ENCODE results near the gene TRAF4. TPM values are rescaled to one million over a fixed set of nuclear protein-coding genes. Genes with fewer than 3 reads are reported as not detected.

The TRAF4 gene
- total RNA-seq, 4 donors from 2014 or later, result 65.7 to 191 (median 126) TPM

DNA sequence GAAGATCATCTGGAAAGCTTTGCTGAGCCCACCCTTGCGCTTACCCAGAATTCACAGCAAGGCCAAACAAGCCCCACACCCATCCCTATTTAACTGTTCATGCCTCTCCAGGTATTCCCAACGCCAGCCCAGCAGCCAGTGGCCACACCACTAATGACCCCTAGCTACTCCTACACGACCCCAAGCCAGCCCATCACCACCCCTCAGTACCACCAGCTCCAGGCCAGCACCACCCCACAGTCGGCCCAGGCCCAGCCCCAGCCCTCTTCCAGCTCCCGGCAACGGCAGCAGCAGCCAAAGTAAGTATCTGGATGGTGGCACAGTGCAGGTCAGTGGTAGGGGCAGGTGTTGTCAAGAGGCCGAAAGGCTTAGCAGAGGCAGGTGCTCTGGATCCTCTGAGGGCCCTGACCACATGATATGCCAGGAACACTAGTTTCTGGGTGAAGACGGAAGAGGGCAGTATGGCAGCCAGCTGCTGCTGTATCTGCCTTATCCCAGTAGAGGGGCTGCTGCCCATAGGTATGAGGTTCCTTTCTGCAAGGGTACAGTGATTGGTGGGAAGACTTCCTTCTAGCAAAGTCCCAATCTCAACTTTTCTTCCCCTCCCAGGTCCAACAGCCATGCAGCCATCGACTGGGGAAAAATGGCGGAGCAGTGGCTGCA lies 42.9 kb upstream of the TRAF4 start:
- in situ Hi-C loops (cut with MboI; ENCODE audit: low pct_ligation_motif_present in 1 of 4, low pct_unique_long_range_greater_than_20kb in 1 of 4, low sequenced_read_pairs in 3 of 4) (no loop called here), intact Hi-C loops (cut with DNase I; ENCODE audit: low total_unique reads) (no loop called here)
- no peak overlapping the region for H3K4me3 ChIP-seq
- DNase-seq, result no peak
- H3K9me3 ChIP-seq, result no peaks in the 10 kb centered on the region
- no peaks in the 10 kb centered on the region for H3K27me3 ChIP-seq
- H3K27ac ChIP-seq, result no peak overlapping the region
- TF ChIP-seq POLR2AphosphoS5 (IDR thresholded peaks at IDR 0.05) (no peak), EP300 (IDR thresholded peaks at IDR 0.05; ENCODE audit: low read depth) (no peak), POLR2A (IDR thresholded peaks at IDR 0.05) (no peak)
- TF ChIP-seq, protein P1, sequence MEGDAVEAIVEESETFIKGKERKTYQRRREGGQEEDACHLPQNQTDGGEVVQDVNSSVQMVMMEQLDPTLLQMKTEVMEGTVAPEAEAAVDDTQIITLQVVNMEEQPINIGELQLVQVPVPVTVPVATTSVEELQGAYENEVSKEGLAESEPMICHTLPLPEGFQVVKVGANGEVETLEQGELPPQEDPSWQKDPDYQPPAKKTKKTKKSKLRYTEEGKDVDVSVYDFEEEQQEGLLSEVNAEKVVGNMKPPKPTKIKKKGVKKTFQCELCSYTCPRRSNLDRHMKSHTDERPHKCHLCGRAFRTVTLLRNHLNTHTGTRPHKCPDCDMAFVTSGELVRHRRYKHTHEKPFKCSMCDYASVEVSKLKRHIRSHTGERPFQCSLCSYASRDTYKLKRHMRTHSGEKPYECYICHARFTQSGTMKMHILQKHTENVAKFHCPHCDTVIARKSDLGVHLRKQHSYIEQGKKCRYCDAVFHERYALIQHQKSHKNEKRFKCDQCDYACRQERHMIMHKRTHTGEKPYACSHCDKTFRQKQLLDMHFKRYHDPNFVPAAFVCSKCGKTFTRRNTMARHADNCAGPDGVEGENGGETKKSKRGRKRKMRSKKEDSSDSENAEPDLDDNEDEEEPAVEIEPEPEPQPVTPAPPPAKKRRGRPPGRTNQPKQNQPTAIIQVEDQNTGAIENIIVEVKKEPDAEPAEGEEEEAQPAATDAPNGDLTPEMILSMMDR (IDR thresholded peaks at IDR 0.05), result no peak
- WGBS, 2 donors (ENCODE audit: low coverage in 1 of 2), result 95% methylated on average over 10 of the region's 10 CpGs; no CpG with 5 or more reads in 1 of the 2 donors
- H3K36me3 ChIP-seq, result peaks cover 0 to 59% (median 15%) of the 10 kb centered on the region in 4 donors
- peaks cover 8 to 20% (median 13%) of the 10 kb centered on the region in 4 donors for H3K4me1 ChIP-seq

DNA sequence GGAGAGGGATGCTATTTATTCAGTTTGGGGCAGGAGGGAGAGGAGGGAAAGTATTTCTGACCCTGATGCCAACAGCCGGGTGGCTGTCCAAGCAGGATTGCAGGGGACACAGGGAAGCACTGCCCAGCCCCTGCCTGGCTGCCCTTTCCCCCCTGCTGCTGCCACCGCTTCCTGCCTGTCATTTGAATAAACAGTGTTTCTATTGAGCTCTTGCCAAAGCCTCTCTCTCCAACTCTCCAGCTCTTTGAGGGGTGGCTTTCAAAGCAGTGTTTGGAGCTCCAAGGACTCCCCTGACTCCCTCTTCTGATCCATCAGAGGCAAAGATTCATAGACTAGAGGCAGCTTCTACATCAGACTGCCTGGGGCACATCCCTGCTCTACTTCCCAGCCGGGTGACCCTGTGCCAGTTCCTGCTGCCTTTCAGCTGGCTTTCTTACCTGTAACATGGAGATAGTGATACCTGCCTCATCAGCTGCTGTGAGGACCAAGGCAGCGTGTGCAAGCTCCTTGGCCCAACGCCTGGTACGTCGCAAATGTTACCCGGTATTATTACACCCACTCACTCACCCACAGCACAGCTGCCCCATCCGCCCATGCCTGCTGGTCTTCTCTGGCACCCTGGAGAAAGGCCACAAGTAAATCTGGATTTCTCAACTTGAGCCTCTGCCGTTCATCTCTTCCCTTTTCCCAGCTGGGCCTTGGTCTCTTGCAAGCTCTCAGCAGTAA lies 41.6 kb upstream of the TRAF4 start:
- 77 to 100% methylated on average over 1 to 10 of the region's 10 CpGs for WGBS, 2 donors (ENCODE audit: low coverage in 1 of 2)
- H3K4me3 ChIP-seq, result no peak overlapping the region
- intact Hi-C loops (cut with DNase I; ENCODE audit: low total_unique reads) (no loop called here), in situ Hi-C loops (cut with MboI; ENCODE audit: low pct_ligation_motif_present in 1 of 4, low pct_unique_long_range_greater_than_20kb in 1 of 4, low sequenced_read_pairs in 3 of 4) (no loop called here)
- H3K27me3 ChIP-seq, result no peaks in the 10 kb centered on the region
- no peak for DNase-seq
- H3K9me3 ChIP-seq, result no peaks in the 10 kb centered on the region
- H3K4me1 ChIP-seq, result peaks cover 8 to 16% (median 13%) of the 10 kb centered on the region in 4 donors
- TF ChIP-seq, protein P1 (IDR thresholded peaks at IDR 0.05), result no peak
- TF ChIP-seq EP300 (IDR thresholded peaks at IDR 0.05; ENCODE audit: low read depth) (no peak), POLR2AphosphoS5 (IDR thresholded peaks at IDR 0.05) (no peak)
- peaks cover 0 to 54% (median 10%) of the 10 kb centered on the region in 4 donors for H3K36me3 ChIP-seq
- H3K27ac ChIP-seq, result no peak overlapping the region

DNA sequence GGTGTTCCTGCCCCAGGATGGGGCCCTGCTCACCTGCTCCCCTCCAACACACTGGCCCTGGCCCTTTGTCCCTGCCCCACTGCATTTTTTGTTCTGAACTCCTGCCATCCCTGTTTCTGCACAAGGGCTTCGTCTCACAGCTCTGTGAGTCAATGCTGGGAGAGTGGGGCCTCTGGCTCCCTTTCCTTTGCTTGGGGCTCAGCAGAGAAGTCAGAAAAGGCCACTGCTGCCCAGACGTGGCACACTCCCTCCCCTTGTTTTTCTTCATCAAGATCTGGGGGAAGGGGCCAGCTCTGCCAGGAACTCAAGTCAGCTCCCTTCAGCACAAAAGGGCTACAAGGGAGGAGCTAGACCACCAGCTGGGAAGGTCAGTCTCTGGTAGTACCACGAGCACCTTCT lies 41.1 kb upstream of the TRAF4 start:
- Histone ChIP-seq H3K4me3 (no peak overlapping the region), H3K9me3 (no peaks in the 10 kb centered on the region), H3K4me1 (peaks cover 4 to 11% (median 10%) of the 10 kb centered on the region in 4 donors), H3K27me3 (no peaks in the 10 kb centered on the region), H3K36me3 (peaks cover 0 to 54% (median 8%) of the 10 kb centered on the region in 4 donors), H3K27ac (no peak overlapping the region)
- DNase-seq, result no peak
- intact Hi-C loops (cut with DNase I; ENCODE audit: low total_unique reads) (no loop called here), in situ Hi-C loops (cut with MboI; ENCODE audit: low pct_ligation_motif_present in 1 of 4, low pct_unique_long_range_greater_than_20kb in 1 of 4, low sequenced_read_pairs in 3 of 4) (no loop called here)
- 80 to 90% methylated on average over 2 to 3 of the region's 3 CpGs for WGBS, 2 donors (ENCODE audit: low coverage in 1 of 2)
- no peak for TF ChIP-seq POLR2AphosphoS5 (IDR thresholded peaks at IDR 0.05)
- no peak for TF ChIP-seq EP300 (IDR thresholded peaks at IDR 0.05; ENCODE audit: low read depth)
- no peak for TF ChIP-seq POLR2A (IDR thresholded peaks at IDR 0.05)
- TF ChIP-seq, protein P1 (IDR thresholded peaks at IDR 0.05), result no peak

DNA sequence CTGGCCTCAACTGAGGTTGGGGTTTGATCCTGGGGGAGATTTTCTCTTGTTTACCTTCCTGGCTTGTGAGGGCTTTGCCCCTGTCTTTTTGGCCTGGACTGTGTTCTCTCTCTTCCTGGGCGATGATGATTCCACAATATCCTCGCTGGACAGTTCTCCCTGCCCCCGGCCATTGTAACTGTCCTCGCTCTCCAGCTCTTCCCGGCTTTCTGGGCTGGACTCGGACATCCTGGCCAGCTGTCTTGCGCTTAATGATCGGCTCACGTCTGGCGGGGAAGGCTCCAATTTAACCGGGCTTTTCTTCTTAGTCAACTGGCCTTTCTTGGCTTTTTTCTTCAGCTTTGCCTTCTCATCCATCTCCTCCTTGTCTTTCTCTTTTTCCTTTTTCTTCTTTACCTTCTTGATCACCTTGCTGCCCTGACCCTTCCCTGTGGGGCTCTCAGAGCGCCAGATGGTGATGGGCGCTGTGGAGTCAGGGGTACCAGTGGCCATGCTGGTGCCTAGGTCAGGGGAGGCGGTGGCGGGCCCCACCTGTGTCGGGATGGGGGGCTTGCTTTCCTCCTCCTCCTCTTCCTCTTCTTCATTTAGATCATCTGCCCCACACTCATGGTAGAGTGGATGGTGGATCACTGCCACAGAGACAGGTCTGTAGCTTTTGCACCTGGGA lies 40.1 kb upstream of the TRAF4 start:
- intact Hi-C loops (cut with DNase I; ENCODE audit: low total_unique reads), result no loop called here
- H3K36me3 ChIP-seq, result peaks cover 0 to 48% (median 6%) of the 10 kb centered on the region in 4 donors

More for the DNA sequence above, 40.1 kb upstream of the TRAF4 start:
- no peak for TF ChIP-seq POLR2AphosphoS5 (IDR thresholded peaks at IDR 0.05)
- TF ChIP-seq, protein P1 (IDR thresholded peaks at IDR 0.05), result no peak
- in situ Hi-C loops (cut with MboI; ENCODE audit: low pct_ligation_motif_present in 1 of 4, low pct_unique_long_range_greater_than_20kb in 1 of 4, low sequenced_read_pairs in 3 of 4), result no loop called here
- WGBS, 2 donors (ENCODE audit: low coverage in 1 of 2), result 80 to 85% methylated on average over 7 to 16 of the region's 16 CpGs
- no peak overlapping the region for H3K4me3 ChIP-seq
- no peak overlapping the region for H3K27ac ChIP-seq
- H3K9me3 ChIP-seq, result no peaks in the 10 kb centered on the region
- H3K27me3 ChIP-seq, result no peaks in the 10 kb centered on the region
- peaks cover 0 to 5% (median 3%) of the 10 kb centered on the region in 4 donors for H3K4me1 ChIP-seq
- no peak for DNase-seq

All from transverse colon (tissue), 4 donors.